Stomach smooth muscle (tissue), 2 donors: ENCODE measurements around the gene KIF16B.

ENCODE experiments used
- H3K27ac ChIP-seq: one replicate; pipeline ENCODE4 v1.7.0; 2013; ENCODE audit warnings: mild to moderate bottlenecking, low read length, inconsistent platforms
- H3K27me3 ChIP-seq, 2 donors: one replicate each; pipeline ENCODE4 v1.7.0; 2013; ENCODE audit warnings: low read length in 2 of 2; ENCODE audit not compliant: insufficient read depth in 2 of 2, control insufficient read depth in 1 of 2
- H3K36me3 ChIP-seq, 2 donors: one replicate each; pipeline ENCODE4 v1.7.0; 2013; ENCODE audit warnings: low read length in 2 of 2; ENCODE audit not compliant: control insufficient read depth in 2 of 2, insufficient read depth in 2 of 2
- H3K4me1 ChIP-seq: one replicate; pipeline ENCODE4 v1.7.0; 2013; ENCODE audit warnings: low read length; ENCODE audit not compliant: control insufficient read depth, insufficient read depth
- H3K4me3 ChIP-seq, 2 donors: one replicate each; pipeline ENCODE4 v1.7.0; 2013; ENCODE audit warnings: low read length in 2 of 2
- H3K9ac ChIP-seq, 2 donors: one replicate each; pipeline ENCODE4 v1.7.0; 2013; ENCODE audit warnings: low read length in 2 of 2, mild to moderate bottlenecking in 1 of 2
- H3K9me3 ChIP-seq, 2 donors: one replicate each; pipeline ENCODE4 v1.7.0; 2013; ENCODE audit warnings: low read length in 2 of 2; ENCODE audit not compliant: control insufficient read depth in 2 of 2
- donor health status: healthy.
- donor health status: Pancreatic carcinoma.

Gene KIF16B

DNA sequence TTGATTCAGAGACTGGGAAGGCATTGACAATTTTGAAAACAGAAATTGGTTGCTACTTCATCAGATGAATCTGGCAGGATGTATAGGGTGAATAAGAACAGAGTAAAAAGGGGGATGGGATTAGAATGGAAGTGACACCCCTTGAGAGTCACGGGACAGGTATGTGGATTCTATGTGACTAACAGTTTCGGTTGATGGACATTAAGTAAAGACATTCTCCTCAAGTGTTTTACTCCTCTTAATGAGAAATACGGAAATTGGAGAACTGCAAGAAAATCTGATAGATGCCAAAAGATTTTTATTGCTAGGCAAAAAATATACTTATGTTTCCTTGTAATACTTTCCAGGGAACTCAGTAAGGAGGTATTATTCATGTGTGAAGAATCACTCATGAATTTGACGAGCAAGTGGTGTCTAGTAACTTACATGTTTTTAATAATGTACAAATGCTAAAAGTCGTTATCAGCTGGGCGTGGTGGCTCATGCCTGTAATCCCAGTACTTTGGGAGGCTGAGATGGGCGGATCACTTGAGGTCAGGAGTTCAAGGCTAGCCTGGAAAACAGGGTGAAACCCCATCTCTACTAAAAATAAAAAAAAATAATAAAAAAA lies 135.8 kb downstream of the KIF16B start:
- Histone ChIP-seq H3K4me1 (no peaks in the 10 kb centered on the region), H3K27ac (no peak overlapping the region), H3K36me3 (no peaks in the 10 kb centered on the region), H3K4me3 (no peak overlapping the region), H3K9ac (no peak overlapping the region), H3K9me3 (no peaks in the 10 kb centered on the region), H3K27me3 (no peaks in the 10 kb centered on the region)

GRCh38 chr20:16434062-16434664 lies 139.1 kb downstream of the KIF16B start:
- no peaks in the 10 kb centered on the region for H3K27me3 ChIP-seq
- no peak overlapping the region for H3K27ac ChIP-seq
- H3K4me3 ChIP-seq: no peak overlapping the region
- H3K36me3 ChIP-seq: peaks cover 2 to 4% of the 10 kb centered on the region in 2 donors
- no peaks in the 10 kb centered on the region for H3K4me1 ChIP-seq
- no peaks in the 10 kb centered on the region for H3K9me3 ChIP-seq
- H3K9ac ChIP-seq: no peak overlapping the region

DNA sequence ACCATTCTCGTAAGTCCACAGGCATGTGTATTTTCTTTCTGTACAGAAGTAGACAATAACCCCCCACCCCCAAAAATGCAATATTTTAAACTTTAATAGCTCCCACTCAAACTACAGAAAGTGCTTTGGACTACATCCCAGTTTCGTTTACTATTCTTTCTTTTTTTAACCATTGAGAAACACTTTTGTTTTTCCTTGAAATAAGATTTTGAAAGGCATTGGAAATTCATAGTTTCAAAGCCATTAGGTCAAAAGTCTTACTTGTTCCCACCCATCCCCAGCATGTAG lies 140.0 kb downstream of the KIF16B start:
- no peaks in the 10 kb centered on the region for H3K27me3 ChIP-seq
- H3K4me3 ChIP-seq: no peak overlapping the region
- no peak overlapping the region for H3K9ac ChIP-seq
- H3K36me3 ChIP-seq: peaks cover 9 to 10% of the 10 kb centered on the region in 2 donors
- H3K27ac ChIP-seq: no peak overlapping the region
- H3K9me3 ChIP-seq: no peaks in the 10 kb centered on the region
- H3K4me1 ChIP-seq: no peaks in the 10 kb centered on the region

- Histone ChIP-seq H3K9me3 (no peaks in the 10 kb centered on the region), H3K27me3 (no peaks in the 10 kb centered on the region), H3K9ac (no peak overlapping the region), H3K27ac (no peak overlapping the region), H3K36me3 (peaks cover 9 to 13% of the 10 kb centered on the region in 2 donors), H3K4me1 (no peaks in the 10 kb centered on the region), H3K4me3 (no peak overlapping the region)
Observed at GRCh38 chr20:16432466-16433292, 140.6 kb downstream of the KIF16B start.

- Histone ChIP-seq H3K4me1 (no peaks in the 10 kb centered on the region), H3K36me3 (peaks cover 29 to 31% of the 10 kb centered on the region in 2 donors), H3K4me3 (no peak overlapping the region), H3K9ac (no peak overlapping the region), H3K27ac (no peak overlapping the region), H3K9me3 (peaks cover 0 to 3% of the 10 kb centered on the region in 2 donors), H3K27me3 (no peaks in the 10 kb centered on the region)
Observed at GRCh38 chr20:16428112-16428511, 145.1 kb downstream of the KIF16B start.

DNA sequence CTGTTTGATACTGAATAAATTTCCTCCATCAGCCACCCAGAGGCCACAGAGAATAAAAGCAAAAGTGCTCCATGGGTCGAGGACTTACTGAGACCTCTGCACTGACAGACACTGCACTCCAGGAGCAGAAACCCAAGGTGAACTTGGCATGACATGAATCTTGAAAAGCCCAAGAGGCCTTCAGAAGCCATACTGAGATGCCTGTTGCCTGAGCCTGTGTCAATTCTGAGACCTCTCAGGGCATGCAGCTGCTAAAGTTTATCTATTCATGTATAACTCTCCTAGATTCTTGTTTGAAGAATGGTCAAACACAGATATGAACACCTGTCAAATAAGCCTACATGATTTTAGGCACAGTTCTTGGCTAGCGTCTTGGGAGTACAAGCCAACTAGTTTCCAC lies 145.7 kb downstream of the KIF16B start:
- Histone ChIP-seq H3K9ac (no peak overlapping the region), H3K27me3 (no peaks in the 10 kb centered on the region), H3K4me3 (no peak overlapping the region), H3K9me3 (peaks cover 0 to 3% of the 10 kb centered on the region in 2 donors), H3K36me3 (peaks cover 29 to 31% of the 10 kb centered on the region in 2 donors), H3K27ac (no peak overlapping the region), H3K4me1 (no peaks in the 10 kb centered on the region)

DNA sequence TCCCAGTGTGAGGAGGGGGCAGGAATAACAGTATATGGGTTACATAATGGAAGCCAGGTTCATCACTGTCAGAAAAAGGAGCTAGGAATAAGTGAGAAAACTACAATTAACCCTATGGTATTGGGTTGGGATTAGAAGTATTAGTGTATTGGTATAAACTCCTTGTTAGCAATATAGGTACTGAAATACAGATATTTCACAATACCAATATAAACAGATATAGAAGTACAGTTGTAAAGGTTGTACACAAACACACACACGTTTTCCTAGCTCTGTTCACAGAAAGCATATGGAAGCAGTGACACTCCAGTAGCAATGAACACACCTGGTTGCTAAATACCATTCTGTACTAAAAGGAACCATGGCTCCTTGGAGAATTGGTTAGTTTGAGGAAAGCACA lies 148.5 kb downstream of the KIF16B start:
- peaks cover 0 to 3% of the 10 kb centered on the region in 2 donors for H3K9me3 ChIP-seq
- no peaks in the 10 kb centered on the region for H3K27me3 ChIP-seq
- H3K4me3 ChIP-seq: no peak overlapping the region
- peaks cover 29 to 31% of the 10 kb centered on the region in 2 donors for H3K36me3 ChIP-seq
- H3K4me1 ChIP-seq: no peaks in the 10 kb centered on the region
- no peak overlapping the region for H3K9ac ChIP-seq
- no peak overlapping the region for H3K27ac ChIP-seq

DNA sequence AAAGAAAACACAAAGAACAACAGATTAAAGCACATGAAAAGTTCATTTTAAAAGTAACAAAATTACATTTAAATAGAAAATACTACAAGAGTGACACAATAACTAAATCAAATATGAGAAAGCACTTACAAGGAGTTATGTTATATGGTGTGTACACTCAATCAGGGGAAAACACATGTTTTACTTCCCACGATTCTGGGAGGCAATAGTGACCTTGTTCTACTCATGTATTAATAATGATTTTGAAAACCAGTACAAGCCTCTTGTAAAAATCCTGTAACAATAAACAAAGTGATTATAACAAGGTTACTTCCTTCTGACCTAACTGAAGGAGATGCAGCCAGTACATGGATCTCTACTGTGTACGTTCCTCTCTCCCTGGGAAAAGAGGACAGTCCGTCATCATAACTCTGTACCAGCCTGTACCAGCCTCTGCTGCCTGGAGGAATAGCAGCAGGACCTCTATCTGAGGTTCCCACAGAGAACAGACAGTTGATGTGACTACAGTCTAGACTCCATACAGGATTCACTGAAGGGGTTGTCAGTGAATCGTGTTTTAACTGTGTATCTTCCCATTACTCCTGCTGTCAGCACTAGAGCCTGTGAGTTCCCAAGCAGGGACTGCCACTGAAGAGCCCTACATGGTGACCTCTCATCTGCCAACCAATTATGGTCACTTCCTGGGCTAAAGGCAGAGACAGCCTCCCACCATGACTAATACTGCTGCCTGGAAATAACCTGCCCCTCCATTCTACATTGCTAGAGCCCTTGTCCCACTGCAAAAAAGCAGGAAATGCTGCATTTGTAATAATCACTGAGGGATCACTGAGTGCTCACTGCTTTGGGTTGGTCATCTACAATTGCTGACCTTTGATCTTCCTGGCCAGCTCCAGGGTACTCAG lies 149.7 kb downstream of the KIF16B start:
- H3K36me3 ChIP-seq: peaks cover 22 to 24% of the 10 kb centered on the region in 2 donors
- no peak overlapping the region for H3K9ac ChIP-seq

GRCh38 chr20:16419138-16419715 lies 154.0 kb downstream of the KIF16B start:
- no peaks in the 10 kb centered on the region for H3K4me1 ChIP-seq
- no peak overlapping the region for H3K27ac ChIP-seq
- H3K4me3 ChIP-seq: no peak overlapping the region
- H3K9me3 ChIP-seq: peaks cover 0 to 3% of the 10 kb centered on the region in 2 donors
- H3K36me3 ChIP-seq: peaks cover 1 to 8% of the 10 kb centered on the region in 2 donors
- H3K9ac ChIP-seq: no peak overlapping the region
- H3K27me3 ChIP-seq: no peaks in the 10 kb centered on the region

More for the DNA sequence above, 149.7 kb downstream of the KIF16B start:
- no peak overlapping the region for H3K27ac ChIP-seq
- H3K4me3 ChIP-seq: no peak overlapping the region
- H3K27me3 ChIP-seq: no peaks in the 10 kb centered on the region
- H3K9me3 ChIP-seq: peaks cover 0 to 3% of the 10 kb centered on the region in 2 donors
- H3K4me1 ChIP-seq: no peaks in the 10 kb centered on the region

- peaks cover 0 to 2% of the 10 kb centered on the region in 2 donors for H3K36me3 ChIP-seq
- H3K27me3 ChIP-seq: no peaks in the 10 kb centered on the region
- H3K4me3 ChIP-seq: no peak overlapping the region
- H3K9me3 ChIP-seq: peaks cover 0 to 1% of the 10 kb centered on the region in 2 donors
- H3K27ac ChIP-seq: no peak overlapping the region
- H3K9ac ChIP-seq: no peak overlapping the region
- no peaks in the 10 kb centered on the region for H3K4me1 ChIP-seq
Observed at GRCh38 chr20:16418616-16419015, 154.6 kb downstream of the KIF16B start.
